Measurements from ENCODE around the gene DNAI7.

Gene DNAI7

GRCh38 chr12:25236190-25236589 is 41.2 kb upstream of the DNAI7 start:
- no peak for DNase-seq (ENCODE audit: low read depth)
- TF ChIP-seq, protein P1, sequence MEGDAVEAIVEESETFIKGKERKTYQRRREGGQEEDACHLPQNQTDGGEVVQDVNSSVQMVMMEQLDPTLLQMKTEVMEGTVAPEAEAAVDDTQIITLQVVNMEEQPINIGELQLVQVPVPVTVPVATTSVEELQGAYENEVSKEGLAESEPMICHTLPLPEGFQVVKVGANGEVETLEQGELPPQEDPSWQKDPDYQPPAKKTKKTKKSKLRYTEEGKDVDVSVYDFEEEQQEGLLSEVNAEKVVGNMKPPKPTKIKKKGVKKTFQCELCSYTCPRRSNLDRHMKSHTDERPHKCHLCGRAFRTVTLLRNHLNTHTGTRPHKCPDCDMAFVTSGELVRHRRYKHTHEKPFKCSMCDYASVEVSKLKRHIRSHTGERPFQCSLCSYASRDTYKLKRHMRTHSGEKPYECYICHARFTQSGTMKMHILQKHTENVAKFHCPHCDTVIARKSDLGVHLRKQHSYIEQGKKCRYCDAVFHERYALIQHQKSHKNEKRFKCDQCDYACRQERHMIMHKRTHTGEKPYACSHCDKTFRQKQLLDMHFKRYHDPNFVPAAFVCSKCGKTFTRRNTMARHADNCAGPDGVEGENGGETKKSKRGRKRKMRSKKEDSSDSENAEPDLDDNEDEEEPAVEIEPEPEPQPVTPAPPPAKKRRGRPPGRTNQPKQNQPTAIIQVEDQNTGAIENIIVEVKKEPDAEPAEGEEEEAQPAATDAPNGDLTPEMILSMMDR (IDR thresholded peaks at IDR 0.05; ENCODE audit: insufficient read depth, low read depth, low read length, missing control alignments): no peak

GRCh38 chr12:25213338-25213737 is 18.4 kb upstream of the DNAI7 start:
- DNase-seq (ENCODE audit: low read depth): no peak
- no peak overlapping the region for H3K4me3 ChIP-seq (ENCODE audit: low read depth, low read length)
- TF ChIP-seq, protein P1 (IDR thresholded peaks at IDR 0.05; ENCODE audit: insufficient read depth, low read depth, low read length, missing control alignments): no peak

More at GRCh38 chr12:25236190-25236589, 41.2 kb upstream of the DNAI7 start:
- H3K4me3 ChIP-seq (ENCODE audit: low read depth, low read length): no peak overlapping the region

- DNase-seq (ENCODE audit: low read depth): no peak
- TF ChIP-seq, protein P1 (IDR thresholded peaks at IDR 0.05; ENCODE audit: insufficient read depth, low read depth, low read length, missing control alignments): no peak
- no peak overlapping the region for H3K4me3 ChIP-seq (ENCODE audit: low read depth, low read length)
Measured at GRCh38 chr12:25208554-25208953, 13.6 kb upstream of the DNAI7 start.

DNA sequence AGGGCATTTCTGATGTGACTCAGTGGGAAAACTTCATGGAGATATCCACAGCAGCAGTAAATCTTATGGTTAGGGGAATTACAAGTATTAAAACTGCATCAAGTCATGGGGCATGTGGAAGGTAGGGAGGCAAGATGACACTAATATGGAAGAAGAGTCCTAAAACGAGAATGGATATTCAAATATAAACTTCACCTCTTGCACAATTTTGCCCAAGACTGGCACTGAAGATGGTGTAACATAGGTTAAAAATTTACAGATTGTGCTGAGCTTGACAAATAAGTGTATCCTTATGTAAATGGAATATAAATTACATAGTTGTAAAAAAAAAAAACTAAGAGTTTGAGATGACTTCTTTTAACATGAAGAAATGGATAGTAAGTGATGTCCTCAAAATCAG is 12.9 kb upstream of the DNAI7 start:
- DNase-seq (ENCODE audit: low read depth): no peak
- TF ChIP-seq, protein P1 (IDR thresholded peaks at IDR 0.05; ENCODE audit: insufficient read depth, low read depth, low read length, missing control alignments): no peak
- no peak overlapping the region for H3K4me3 ChIP-seq (ENCODE audit: low read depth, low read length)

DNA sequence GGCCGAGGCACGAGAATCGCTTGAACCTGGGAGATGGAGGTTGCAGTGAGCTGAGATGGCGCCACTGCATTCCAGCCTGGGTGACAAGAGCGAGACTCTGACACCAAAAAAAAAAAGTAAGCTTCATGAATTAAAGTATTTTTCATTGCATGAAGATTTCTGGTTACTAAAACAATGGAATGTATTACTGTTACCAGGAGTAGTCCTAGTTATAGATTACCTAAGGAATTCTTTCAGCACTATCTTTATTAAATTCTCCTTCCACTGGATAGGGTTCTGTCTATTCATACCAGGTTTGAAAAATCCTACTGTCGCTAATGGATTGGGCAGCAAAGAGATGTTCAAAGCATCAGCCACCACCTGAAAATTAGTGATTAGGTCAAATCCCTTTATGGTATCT is 12.5 kb upstream of the DNAI7 start:
- TF ChIP-seq, protein P1 (IDR thresholded peaks at IDR 0.05; ENCODE audit: insufficient read depth, low read depth, low read length, missing control alignments): no peak
- DNase-seq (ENCODE audit: low read depth): no peak
- no peak overlapping the region for H3K4me3 ChIP-seq (ENCODE audit: low read depth, low read length)

DNA sequence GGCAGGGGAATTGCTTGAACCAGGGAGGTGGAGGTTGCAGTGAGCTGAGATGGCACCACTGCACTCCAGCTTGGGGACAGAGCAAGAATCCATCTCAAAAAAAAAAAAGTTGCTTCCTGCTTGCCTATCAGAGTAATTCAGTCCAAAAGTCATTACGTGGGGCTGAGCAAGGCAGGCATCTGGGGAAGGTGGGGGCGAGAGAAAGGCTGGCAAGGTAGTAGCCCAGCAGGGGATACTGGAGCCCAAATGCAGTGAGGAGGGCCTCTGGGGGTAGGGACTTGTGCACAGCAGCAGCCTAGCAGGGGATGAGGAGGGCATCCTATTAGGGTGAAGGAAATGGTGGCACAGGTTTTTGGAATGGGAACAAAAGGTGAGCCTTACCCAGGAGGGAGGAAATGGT is 7.2 kb upstream of the DNAI7 start:
- no peak overlapping the region for H3K4me3 ChIP-seq (ENCODE audit: low read depth, low read length)
- no peak for DNase-seq (ENCODE audit: low read depth)
- TF ChIP-seq, protein P1 (IDR thresholded peaks at IDR 0.05; ENCODE audit: insufficient read depth, low read depth, low read length, missing control alignments): no peak

- no peak overlapping the region for H3K4me3 ChIP-seq (ENCODE audit: low read depth, low read length)
- no peak for DNase-seq (ENCODE audit: low read depth)
- TF ChIP-seq, protein P1 (IDR thresholded peaks at IDR 0.05; ENCODE audit: insufficient read depth, low read depth, low read length, missing control alignments): no peak
Measured at GRCh38 chr12:25200703-25201102, 5.7 kb upstream of the DNAI7 start.

All from GM12865 (cell line).